NCI-H146 (cell line): ENCODE data around the gene TEDC2.
A peak's percentile ranks its signal among the peaks of the same experiment; 100 is the strongest.
"Not testable (repeated sequence)": the region's sequence is repeated elsewhere in the genome, so short reads cannot be mapped to it uniquely, and the experiment has no call there.

Experiments
- DNase-seq: peaks from one replicate; lab custom pipeline; 2025; lab: John Stamatoyannopoulos, UW

The TEDC2 gene

GRCh38 chr16:2459647-2460390, at the start of gene TEDC2:
Gene TEDC2 (plus strand): TSS chr16:2460109. CDS start chr16:2460145, 36 bp downstream.
- DNase-seq = peak; percentile 98

GRCh38 chr16:2415085-2415484, 44.8 kb upstream of the TEDC2 start:
- DNase-seq = peak; percentile 97

- DNase-seq = no peak
Measured at GRCh38 chr16:2420035-2420434, 39.9 kb upstream of the TEDC2 start.

GRCh38 chr16:2422123-2422867, 37.6 kb upstream of the TEDC2 start:
- peak; percentile 63 for DNase-seq

- DNase-seq = no peak
Measured at GRCh38 chr16:2424061-2425007, 35.6 kb upstream of the TEDC2 start.

- no peak for DNase-seq
Measured at GRCh38 chr16:2425008-2425518, 34.8 kb upstream of the TEDC2 start.

GRCh38 chr16:2425825-2426430, 34.0 kb upstream of the TEDC2 start:
- DNase-seq = no peak

- no peak for DNase-seq
Measured at GRCh38 chr16:2426941-2427361, 33.0 kb upstream of the TEDC2 start.

- no peak for DNase-seq
Measured at GRCh38 chr16:2427526-2427925, 32.4 kb upstream of the TEDC2 start.

GRCh38 chr16:2428051-2428783, 31.7 kb upstream of the TEDC2 start:
- peak; percentile 81 for DNase-seq

- no peak for DNase-seq
Measured at GRCh38 chr16:2428784-2429033, 31.2 kb upstream of the TEDC2 start.

- DNase-seq = peak; percentile 98
Measured at GRCh38 chr16:2429034-2429770, 30.7 kb upstream of the TEDC2 start, which contains the start of gene CCNF. Gene CCNF (plus strand): TSS chr16:2429447. CDS start chr16:2429482, 35 bp downstream.

GRCh38 chr16:2429771-2430663, 29.9 kb upstream of the TEDC2 start:
- peak; percentile 53 for DNase-seq

GRCh38 chr16:2432286-2432685, 27.6 kb upstream of the TEDC2 start:
- DNase-seq = no peak

- DNase-seq = no peak
Measured at GRCh38 chr16:2432801-2433505, 27.0 kb upstream of the TEDC2 start.

GRCh38 chr16:2435236-2435635, 24.7 kb upstream of the TEDC2 start:
- not testable (repeated sequence) for DNase-seq

GRCh38 chr16:2436110-2436509, 23.8 kb upstream of the TEDC2 start:
- no peak for DNase-seq

- no peak for DNase-seq
Measured at GRCh38 chr16:2437032-2437790, 22.7 kb upstream of the TEDC2 start.
